HuH-7.5 (cell line): ENCODE measurements around the gene EPN3.

ENCODE experiments used
- DNase-seq: peaks from one replicate; pipeline ENCODE4 v3.0.0; 2011; ENCODE audit warnings: low spot score

Gene EPN3

DNA sequence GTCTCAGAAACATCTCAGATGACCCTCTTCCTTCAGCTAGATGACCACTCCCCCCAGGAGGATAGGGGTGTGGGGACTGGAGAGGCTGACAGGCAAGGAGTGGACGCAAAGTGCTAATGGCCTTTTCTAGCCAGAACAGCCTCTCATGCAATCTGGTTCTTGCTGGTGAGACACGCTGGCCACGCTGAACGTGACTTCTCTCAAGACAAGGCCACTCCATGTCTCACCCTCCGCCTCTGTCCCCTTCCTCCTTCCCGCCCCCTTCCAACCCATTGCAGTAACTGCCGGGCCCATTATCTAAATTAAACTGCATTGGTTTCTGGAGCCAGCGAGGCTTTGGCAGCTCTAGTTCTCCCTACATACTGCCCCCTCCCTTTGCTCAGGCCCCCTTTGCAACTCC is 37.5 kb downstream of the EPN3 start:
- DNase-seq: no peak

DNA sequence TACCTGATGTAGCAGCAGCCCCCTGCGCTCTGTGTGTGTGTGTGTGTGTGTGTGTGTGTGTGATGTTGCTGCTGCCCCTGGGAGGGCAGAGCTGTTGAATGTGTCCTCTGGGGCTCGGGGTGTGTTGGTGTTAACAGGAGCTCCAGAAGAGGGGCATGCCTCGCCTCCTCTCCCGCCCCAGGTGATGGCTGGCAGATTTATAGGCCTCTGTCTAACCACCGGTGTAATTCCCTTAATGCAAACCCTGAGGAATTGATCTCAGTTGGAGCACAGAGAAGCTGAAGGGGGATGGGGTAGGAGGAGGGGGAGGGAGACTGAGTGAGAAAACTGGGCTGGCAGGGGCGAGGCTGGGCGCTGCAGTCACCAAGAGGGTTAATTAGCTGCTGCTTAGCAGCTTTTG is 38.0 kb downstream of the EPN3 start:
- no peak for DNase-seq

DNA sequence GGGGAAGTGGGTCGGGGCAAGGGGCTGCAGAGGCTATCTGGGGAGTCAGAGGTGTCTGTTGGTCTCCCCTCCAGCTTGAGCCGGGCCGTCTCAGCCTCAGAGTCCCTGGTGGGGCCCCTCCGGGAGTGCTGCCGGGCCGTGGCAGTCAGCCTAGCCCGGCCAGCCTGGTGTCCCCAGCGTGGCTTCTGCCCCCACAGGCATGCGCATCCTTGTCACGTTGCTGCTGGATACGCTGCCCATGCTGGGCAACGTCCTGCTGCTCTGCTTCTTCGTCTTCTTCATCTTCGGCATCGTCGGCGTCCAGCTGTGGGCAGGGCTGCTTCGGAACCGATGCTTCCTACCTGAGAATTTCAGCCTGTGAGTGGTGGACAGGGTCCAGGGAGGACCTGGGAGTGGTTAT is 39.1 kb downstream of the EPN3 start:
- no peak for DNase-seq

DNA sequence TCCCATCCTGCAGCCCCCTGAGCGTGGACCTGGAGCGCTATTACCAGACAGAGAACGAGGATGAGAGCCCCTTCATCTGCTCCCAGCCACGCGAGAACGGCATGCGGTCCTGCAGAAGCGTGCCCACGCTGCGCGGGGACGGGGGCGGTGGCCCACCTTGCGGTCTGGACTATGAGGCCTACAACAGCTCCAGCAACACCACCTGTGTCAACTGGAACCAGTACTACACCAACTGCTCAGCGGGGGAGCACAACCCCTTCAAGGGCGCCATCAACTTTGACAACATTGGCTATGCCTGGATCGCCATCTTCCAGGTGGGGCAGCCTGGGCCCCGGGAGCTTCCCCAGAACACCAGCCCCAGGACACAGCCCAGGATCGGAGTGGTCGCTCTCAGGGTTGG is 40.0 kb downstream of the EPN3 start:
- DNase-seq: no peak

DNA sequence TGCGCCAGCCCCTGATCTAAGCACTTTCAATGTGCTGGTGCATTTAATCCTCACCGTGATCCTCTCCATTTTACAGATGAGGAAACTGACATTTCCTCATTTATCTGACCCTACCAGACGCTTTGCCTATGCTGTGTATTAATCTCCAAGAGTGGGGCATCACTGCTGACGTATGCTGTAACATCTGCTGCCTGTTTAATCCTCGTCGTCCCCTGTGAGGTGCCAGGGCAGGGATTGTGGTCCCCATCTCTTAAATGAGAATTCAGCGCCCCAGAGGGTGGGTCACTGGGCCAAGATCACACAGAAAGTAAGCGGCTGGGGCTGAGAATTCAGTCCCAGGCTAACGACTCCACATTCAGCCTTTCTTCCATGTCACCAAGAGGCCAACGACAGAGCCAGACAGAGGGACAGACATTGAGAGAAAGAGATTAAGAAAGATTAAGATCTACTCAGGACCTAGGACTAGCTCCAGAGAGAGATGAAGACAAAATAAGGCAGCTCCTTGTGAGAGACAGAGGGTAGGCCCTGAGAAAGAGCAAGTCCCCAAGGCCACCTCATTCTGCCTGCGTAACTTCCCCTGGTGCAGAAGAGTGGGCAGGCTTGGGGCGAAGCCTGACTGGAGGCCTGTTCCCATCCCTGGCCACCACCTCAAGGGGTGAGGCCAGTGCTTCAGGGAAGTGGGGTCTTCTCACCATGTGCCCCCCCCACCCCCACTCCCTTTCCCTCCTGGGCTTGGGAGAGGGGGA is 41.5 kb downstream of the EPN3 start:
- DNase-seq: no peak

DNA sequence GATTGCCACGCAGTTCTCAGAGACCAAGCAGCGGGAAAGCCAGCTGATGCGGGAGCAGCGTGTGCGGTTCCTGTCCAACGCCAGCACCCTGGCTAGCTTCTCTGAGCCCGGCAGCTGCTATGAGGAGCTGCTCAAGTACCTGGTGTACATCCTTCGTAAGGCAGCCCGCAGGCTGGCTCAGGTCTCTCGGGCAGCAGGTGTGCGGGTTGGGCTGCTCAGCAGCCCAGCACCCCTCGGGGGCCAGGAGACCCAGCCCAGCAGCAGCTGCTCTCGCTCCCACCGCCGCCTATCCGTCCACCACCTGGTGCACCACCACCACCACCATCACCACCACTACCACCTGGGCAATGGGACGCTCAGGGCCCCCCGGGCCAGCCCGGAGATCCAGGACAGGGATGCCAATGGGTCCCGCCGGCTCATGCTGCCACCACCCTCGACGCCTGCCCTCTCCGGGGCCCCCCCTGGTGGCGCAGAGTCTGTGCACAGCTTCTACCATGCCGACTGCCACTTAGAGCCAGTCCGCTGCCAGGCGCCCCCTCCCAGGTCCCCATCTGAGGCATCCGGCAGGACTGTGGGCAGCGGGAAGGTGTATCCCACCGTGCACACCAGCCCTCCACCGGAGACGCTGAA is 43.2 kb downstream of the EPN3 start:
- no peak for DNase-seq

DNA sequence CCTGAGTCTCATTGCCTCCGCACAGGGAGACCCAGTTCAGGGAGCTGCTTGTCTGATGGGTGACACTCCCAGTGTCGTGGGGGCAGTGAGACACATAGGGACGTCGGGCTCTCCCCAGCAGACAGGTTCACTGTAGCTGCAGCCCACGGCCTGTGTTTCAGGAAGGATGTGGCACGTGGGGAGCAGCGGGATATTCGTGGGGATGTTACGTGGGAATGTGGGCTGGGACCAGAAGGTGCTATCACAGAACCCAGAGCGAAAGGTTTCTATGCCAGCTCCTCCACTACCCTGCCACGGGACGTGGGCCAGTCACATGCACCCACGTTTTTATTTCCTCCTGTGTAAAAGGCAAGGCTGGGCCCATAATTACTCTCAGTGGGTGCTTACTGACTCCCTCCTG is 44.3 kb downstream of the EPN3 start:
- no peak for DNase-seq

DNA sequence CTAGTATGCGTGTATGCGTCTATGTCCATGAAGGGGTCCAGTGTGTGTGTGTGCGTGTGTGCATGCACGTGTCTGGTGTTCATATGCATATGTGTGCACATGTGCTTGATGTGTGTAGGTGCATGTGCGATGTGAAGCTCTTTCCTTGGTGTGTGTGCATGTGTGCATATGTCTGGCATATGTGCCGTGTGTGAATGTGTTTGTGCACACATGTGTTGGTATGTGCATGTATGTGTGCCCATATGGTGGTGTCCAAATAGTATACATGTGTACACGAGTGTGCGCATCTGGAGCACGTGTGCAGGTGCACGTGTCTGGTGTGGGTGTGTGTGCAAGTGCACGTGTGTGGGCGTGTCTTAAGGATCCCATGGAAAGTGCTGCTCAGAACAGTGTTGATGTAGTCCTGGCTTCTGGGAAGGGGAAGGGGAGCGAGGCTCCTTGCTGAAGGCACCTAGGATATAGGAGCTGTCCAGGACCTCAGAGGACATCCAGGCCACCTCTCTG is 45.0 kb downstream of the EPN3 start:
- DNase-seq: no peak

DNA sequence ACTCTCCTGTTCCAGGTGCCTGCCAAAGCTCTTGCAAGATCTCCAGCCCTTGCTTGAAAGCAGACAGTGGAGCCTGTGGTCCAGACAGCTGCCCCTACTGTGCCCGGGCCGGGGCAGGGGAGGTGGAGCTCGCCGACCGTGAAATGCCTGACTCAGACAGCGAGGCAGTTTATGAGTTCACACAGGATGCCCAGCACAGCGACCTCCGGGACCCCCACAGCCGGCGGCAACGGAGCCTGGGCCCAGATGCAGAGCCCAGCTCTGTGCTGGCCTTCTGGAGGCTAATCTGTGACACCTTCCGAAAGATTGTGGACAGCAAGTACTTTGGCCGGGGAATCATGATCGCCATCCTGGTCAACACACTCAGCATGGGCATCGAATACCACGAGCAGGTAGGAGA is 45.6 kb downstream of the EPN3 start:
- no peak for DNase-seq

DNA sequence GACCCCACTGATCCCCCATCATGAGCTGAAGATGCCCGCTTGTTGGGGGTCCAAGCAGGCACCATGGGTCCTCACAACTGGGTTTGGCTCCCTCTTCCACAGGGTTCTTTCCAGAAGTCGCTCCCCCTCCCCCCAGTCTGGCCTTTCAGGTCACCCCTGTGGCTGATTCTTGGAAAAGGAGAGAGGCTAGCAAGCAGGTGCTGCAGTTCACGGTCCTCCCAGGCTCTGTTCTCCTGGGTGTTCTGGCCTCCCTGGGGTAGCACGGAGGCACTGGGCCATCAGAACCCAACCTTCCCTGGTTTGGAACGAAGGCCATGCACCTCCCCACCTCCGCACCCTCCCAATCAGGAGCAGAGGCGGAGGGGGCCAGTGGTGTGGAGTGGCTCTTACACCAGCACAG is 46.9 kb downstream of the EPN3 start:
- DNase-seq: no peak

DNA sequence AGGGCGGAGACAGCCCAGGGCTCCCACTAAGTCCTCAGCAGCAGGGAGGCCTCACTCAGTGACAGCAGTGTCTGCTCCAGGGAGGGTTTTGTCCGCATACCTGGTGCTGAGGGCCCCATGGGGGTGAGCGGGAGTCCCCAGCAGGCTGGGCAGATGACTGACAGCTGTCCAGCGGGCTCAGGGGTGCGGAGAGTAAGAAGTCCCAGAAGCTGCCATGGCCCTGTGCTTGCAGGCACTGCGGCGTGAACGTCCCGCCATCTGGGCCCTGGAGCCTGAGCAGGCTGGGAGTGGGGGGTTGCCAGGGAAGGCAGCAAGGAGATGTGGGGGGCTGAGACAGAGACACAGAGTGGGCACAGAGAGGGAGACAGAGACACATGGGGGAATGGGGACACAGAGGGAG is 48.1 kb downstream of the EPN3 start:
- no peak for DNase-seq

DNA sequence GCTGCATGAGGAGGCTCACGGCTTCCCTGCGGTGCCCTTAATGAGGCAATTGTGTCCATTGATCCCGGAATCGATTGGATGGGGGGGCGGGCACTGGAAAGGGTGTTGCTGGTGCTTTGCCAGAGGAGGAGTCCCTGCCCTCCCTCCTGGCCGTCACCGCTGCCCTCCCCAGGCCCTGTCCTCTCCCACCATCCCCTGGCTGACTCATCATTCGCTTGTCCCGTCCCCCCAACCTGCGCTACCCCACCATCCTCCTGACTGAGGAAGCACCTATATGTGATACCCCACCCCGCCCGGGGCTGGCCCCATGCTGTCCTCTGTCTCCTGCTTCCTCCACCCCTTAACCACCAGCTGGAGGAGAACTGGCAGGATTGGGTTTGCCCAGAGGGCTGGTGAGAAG is 48.8 kb downstream of the EPN3 start:
- DNase-seq: no peak

DNA sequence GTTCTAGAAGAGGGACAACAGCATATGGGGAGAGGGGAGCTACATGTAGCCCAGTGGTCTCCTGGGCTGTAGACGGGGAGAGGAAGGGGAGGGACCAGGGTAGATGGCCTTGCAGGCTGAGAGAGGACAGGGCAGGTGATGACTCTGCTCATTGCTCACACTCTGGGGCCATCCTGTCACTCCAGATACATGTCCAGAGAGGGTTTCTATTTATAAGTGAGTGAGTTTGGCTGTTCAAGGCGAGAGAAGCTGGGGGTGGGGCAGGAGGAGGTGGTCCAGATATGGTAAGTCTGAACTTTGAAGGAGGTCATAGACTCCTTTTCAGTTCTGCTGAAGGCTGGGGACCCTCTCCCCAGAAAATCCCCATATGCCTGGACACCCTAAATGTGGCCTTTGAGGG is 50.2 kb downstream of the EPN3 start:
- no peak for DNase-seq

DNA sequence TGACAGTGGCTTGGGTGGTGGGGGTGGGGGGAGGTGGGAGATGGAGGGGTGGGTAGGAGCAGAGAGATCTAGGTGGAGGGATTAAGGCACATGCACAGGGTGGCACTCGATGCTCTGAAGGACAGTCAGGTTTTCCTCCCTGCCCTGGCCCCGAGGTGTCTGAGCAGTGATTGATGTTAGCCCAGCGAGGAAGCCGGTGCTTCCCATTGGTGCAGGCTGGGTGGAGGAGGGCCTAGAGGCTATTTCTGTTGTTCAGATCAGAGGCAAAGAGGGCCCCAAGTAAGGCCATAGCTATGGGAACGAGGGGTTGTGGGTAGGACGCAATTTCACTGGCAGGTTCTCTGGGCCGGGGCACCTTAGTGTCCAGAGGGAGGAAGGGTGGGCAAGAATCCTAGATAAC is 51.1 kb downstream of the EPN3 start:
- DNase-seq: no peak

DNA sequence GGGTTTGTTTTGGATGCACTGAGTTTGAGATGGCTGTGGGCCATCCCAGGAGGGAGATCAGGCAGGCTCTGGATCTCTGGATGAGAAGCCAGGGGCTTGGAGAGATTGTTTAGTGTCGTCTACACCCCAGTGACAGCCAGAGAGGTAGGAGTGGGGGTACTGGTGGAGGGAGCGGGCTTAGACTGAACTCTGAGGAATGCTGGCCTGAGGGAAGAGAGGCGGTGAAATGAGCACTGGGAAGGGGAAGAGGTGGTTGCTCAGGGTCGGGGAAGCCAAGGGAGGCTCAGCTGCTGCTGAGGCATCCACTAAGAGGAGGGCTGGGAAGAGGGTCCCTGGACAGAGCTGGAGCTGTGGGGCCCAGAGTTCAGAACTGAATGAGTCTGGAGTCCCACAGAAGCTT is 51.6 kb downstream of the EPN3 start:
- DNase-seq: no peak

DNA sequence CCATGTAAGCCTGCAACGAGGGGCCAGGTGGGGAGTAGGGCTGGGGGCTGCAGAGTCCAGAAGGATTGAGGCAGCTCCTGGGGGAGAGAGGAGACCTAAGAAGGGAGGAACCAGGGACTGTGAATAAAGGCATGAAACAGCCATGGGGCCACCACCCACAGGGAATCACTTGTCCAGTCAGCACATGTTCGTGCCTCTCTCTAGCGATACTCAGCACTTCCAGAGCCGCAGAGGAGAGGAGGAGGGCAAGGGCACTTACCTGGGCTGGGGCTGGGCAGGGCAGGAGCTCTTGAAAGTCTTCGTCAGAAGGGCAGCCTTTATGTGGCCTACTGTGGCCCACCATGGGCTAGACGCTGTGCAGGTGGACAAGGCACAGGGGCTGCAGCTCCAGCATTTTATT is 52.2 kb downstream of the EPN3 start:
- DNase-seq: no peak

DNA sequence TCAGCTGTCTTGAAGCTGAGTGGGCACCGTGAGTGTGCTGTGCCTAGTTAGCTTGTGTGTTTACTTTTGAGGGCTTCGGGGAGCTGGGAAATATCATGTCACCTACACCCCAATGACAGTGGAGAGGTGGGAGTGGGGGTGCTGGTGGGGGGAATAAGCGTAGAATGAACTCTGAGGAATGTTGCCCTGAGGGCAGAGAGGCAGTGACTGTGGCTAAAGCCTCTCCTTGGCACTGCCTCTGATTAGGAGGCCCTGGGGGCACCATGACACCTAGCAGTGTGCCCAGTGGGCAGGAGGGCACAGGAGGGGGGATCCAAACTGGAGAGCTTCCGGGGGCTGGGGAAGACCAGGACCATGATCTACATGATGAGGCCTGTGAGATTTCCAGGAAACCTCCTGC is 52.8 kb downstream of the EPN3 start:
- no peak for DNase-seq

DNA sequence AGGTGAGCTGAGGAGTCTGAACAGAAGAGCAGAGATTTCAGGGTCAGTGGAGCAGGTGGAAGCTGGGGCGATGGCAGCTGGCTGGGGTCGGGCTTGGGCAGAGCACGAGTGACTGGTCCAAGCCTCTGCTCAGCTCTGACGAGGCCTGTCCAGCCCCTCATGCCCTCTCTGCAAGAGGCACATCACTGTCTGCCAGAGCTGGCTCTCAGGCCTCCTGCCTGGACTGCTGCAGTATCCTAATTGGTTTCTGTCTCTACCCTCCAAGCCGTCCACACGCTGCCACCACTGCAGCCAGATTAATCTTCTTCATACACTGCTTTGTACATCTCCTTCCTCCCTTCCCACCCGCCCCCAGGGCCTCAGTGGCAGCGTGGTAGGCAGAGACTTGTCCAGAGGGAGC is 53.4 kb downstream of the EPN3 start:
- DNase-seq: no peak

DNA sequence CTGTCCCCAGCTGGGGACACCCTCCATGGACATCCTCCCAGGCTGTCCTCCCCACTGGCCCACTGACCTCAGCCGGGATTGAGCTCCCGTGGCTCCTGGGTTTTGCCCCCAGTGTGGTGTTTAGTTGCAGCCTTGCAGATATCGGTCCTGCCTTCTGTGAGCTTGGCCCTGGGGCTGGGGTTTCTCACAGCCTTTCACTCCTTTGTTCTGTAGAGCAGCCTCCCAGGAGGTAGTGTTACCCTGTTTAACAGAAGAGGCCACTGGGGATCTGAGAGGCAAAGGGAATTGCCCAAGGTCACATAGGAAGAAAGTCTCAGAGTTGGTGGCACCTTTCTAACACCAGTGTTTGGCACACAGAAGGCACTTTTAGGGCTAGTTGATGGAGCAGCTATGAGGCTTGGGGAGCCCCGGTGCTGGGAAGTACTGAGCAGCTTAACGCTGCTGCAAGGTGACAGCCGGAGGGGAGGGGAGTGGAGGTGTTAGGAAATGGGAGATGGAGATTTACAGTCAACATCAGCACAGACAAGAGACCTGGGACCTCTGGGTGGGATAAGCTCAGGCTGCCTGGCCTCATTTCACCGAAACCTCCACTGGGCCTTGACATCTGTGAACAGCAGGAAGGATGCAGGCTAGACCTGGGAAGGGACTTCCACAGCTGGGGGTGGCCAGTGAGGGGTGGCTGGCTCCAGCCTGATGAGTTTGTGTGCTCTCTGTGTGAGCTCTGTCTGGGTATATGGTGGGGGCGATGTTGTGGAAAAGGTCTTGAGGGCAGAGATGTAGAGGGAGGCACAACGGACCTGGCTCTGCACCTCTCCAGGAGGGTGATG is 54.1 kb downstream of the EPN3 start:
- no peak for DNase-seq

DNA sequence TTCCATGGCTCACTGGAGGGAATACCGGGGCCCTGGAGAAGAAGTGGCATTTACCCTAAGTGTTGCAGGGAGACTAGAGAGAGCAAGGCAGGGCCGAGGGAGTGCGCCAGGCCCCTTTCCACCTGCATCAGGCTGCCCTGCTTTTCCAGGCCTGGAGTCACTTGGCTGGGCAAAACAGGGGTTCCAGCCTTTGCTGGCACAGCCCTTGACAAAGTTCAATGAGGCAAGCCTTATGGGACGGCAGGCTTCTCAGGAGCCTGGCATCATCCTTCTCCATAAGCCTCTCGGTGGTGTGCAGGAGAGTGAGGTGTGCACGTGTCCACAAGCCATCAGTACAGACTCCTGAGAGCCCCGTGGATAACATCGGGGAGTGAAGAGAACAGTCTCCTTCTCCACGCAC is 55.0 kb downstream of the EPN3 start:
- DNase-seq: no peak

DNA sequence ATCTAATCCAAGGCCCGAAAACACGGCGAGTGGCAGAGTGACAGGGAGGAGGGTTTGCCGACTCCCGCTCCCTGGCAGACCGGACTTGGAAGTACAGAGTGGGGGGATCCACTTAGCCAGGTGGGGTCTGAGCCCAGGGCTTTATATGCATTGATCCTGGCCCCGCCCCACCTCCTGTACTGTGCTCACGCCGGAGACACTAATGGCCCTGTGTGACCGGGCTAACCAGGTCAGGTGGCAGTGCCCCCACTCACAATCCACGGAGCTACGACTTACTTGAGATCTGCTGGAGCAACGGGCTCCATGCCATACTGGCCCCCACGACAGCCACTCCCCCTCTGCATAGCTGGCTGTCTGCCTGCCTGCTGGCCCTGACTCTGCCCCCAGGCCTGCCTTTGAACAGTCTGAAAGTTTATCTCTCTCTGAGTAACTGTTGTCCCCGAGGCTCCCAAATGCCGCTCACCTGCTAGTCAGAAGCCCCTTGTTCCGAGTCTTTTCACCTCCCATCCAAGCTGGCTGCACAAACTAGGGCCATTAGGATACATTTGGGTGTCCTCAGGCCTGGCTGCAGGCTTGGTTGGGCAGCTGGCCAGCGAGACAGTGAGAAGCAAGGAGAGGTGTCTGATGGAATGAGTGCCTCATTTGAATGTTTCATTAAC is 56.0 kb downstream of the EPN3 start:
- no peak for DNase-seq

DNA sequence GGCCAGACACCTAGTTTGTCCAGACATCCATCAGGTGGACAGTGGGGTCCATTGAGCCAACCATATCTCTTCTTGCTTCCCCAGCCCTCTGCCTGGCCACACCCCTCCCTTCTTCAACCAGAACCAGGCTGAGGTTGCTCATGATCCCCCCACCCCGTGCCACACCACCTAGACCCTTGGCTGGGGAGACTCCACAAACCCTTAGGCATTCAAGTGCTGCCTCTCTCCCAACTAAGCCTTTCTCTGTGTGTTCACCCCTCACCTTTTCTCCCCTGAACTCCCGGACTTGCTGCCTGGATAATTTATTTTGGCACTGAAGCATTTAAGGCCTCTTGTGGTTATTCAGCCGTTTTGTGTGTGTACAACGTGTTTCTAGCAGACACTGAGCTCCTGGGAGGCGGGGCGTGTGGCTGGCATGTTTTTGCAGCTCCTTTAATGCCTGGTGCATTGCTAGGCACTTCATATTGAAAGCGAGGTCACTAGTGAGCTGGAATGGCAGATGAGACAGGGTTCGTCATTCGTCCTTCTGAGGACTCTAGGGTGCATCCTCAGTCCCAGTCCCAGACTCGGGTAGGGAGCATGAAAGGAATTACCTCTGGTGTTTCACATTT is 56.7 kb downstream of the EPN3 start:
- DNase-seq: no peak
